GM19240 (cell line): ENCODE data around the gene RNF40.
"Not testable (repeated sequence)": the region's sequence is repeated elsewhere in the genome, so short reads cannot be mapped to it uniquely, and the experiment has no call there.

Experiments
- DNase-seq: peaks from one replicate; pipeline ENCODE4 v3.0.0; 2011; ENCODE audit warnings: low spot score; ENCODE audit not compliant: insufficient read length

The RNF40 gene

GRCh38 chr16:30780549-30780948 lies 18.4 kb downstream of the RNF40 start:
- no peak for DNase-seq

GRCh38 chr16:30782486-30783279 lies 20.6 kb downstream of the RNF40 start:
- no peak for DNase-seq

- no peak for DNase-seq
Observed at GRCh38 chr16:30783280-30784109, 21.4 kb downstream of the RNF40 start.

GRCh38 chr16:30784215-30784614 lies 22.1 kb downstream of the RNF40 start:
- no peak for DNase-seq

GRCh38 chr16:30785126-30786106 lies 23.3 kb downstream of the RNF40 start:
- DNase-seq = no peak

GRCh38 chr16:30786115-30786935 lies 24.2 kb downstream of the RNF40 start:
- no peak for DNase-seq

- no peak for DNase-seq
Observed at GRCh38 chr16:30786936-30787612, 25.0 kb downstream of the RNF40 start, which contains the start of gene ZNF629. Gene ZNF629, minus strand, starts transcription at chr16:30787205. Its CDS starts 2,723 bp downstream, at chr16:30784482.

GRCh38 chr16:30787613-30788378 lies 25.7 kb downstream of the RNF40 start:
- DNase-seq = no peak

GRCh38 chr16:30793508-30794069 lies 31.5 kb downstream of the RNF40 start:
- no peak for DNase-seq

- no peak for DNase-seq
Observed at GRCh38 chr16:30794634-30795033, 32.5 kb downstream of the RNF40 start.

GRCh38 chr16:30797670-30798309 lies 35.7 kb downstream of the RNF40 start:
- DNase-seq = no peak

- no peak for DNase-seq
Observed at GRCh38 chr16:30802936-30803335, 40.8 kb downstream of the RNF40 start.

- no peak for DNase-seq
Observed at GRCh38 chr16:30805056-30805369, 42.9 kb downstream of the RNF40 start.

GRCh38 chr16:30805370-30806169 lies 43.4 kb downstream of the RNF40 start:
- DNase-seq = no peak

- DNase-seq = no peak
Observed at GRCh38 chr16:30808146-30808545, 46.0 kb downstream of the RNF40 start.

GRCh38 chr16:30808890-30809426 lies 46.8 kb downstream of the RNF40 start:
- not testable (repeated sequence) for DNase-seq

GRCh38 chr16:30809675-30810074 lies 47.6 kb downstream of the RNF40 start:
- not testable (repeated sequence) for DNase-seq
